Bladder microvascular endothelial cell (primary cell): ENCODE data around the gene GSTA5. TPM values are rescaled to one million over a fixed set of nuclear protein-coding genes. Genes with fewer than 3 reads are reported as not detected.

Experiments
- total RNA-seq: library from RNA; depleted of rRNA; stranded (reverse); fragments of >200 nt; gene quantifications from 2 replicates; pipeline ENCODE4 v1.2.3, GENCODE V29; 2014

GSTA5 gene
- not detected in 2 replicates for total RNA-seq

DNA sequence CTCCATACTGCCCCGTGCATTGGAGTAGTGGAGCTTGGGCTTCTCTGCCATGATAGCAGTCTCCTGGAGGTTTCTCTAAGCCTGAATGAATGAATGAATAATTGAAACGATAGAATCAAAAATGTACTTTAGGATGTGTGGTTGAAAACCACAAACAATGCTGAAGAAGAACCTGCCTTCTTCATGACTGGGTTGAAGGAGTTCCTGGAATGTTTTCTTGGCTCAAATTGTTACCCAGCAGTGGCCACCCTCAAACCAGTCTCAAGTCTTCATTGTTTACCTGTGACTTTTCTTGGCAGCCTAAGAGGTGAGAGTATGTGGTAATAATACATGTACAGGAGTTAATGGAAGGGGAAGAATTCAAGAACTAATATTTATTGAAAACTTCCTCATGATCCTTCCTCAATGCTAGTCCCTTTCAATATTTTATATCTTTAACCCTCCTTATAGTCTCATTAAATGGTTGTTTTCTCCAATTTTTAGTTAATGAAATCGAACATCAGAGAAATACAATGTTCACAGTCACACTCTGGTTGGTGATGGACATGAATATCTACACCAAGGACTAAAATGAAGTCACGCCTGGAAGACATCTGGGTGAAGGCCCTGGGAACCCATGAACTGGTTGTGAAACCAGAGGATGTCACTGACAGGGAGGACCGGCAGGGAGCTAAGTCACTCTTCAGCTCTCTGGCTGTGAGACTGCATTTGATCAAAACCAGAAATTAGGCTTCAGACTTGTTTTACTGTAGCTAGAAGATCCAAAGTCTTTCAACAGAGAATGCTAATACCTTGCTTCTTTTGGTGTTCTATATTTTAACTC lies at the start of gene GSTA5:
Gene GSTA5 (minus strand): TSS at position 51 of the 823 bp plus-strand sequence.

DNA sequence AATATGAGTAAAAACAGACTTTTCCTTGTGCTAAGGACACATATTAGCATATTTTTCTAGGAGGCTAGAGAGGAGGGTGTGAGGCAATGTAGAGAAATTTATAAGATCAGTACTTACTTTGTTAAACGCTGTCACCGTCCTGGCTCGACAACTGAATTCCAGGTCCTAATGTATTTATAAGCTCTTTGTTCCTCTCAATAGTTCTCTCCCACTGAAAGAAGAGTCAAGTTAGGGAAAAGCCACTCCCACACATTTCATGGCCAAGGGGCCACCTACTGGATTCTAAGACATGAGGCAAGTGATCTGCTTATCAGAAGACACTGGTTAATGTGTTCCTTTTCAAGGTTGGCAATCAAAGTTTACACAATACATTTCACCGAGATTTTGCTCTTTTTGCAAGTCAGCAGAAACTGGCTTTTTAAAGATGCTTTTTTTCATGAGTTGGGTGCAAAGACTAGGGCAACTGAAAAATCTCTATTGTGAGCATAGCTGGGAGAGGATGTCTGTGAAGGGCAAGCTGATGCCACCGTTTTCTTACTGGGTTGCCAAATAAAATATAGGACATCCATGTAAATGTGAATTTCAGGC lies 36.9 kb downstream of the GSTA5 start, which contains the start of gene GSTA1:
Gene GSTA1 (minus strand): TSS at position 149 of the 588 bp plus-strand sequence. CDS start 4,549 bp downstream, outside the sequence.

Other genes starting within 250 kb of the GSTA5 start
- gene TMEM14A, start 169.7 kb downstream of the GSTA5 start, total RNA-seq, result 17.0 and 19.2 TPM in 2 replicates
- not detected in 2 replicates for gene GSTA2, start 77.3 kb downstream of the GSTA5 start, total RNA-seq
- not detected in 2 replicates for gene GSTA1, start 37.0 kb downstream of the GSTA5 start, total RNA-seq
- gene GSTA3, start 68.9 kb upstream of the GSTA5 start, total RNA-seq, result not detected in 2 replicates
- 7.9 and 11.5 TPM in 2 replicates for gene GSTA4, start 154.5 kb upstream of the GSTA5 start, total RNA-seq
- gene CILK1, start 221.0 kb upstream of the GSTA5 start, total RNA-seq, result 2.6 and 4.5 TPM in 2 replicates
- gene FBXO9, start 224.6 kb upstream of the GSTA5 start, total RNA-seq, result 21.4 and 35.3 TPM in 2 replicates